D341Med (cell line): ENCODE data around the gene ARVCF.
A peak's percentile ranks its signal among the peaks of the same experiment; 100 is the strongest.

Experiments used
- DNase-seq: peaks from one replicate; pipeline ENCODE4 v3.0.0; 2012; ENCODE audit warnings: low spot score

Gene ARVCF

GRCh38 chr22:20016734-20017621 lies at the start of gene ARVCF:
Gene ARVCF (minus strand): TSS chr22:20016823. CDS start chr22:19990794, 26,029 bp downstream.
- peak; percentile 99 for DNase-seq

GRCh38 chr22:20065896-20066616 lies 49.4 kb upstream of the ARVCF start:
- no peak for DNase-seq

- DNase-seq = no peak
These were observed 48.1 kb upstream of the ARVCF start for GRCh38 chr22:20064545-20065262.

- DNase-seq = no peak
These were observed 47.5 kb upstream of the ARVCF start for GRCh38 chr22:20064140-20064480.

GRCh38 chr22:20063271-20064139 lies 46.9 kb upstream of the ARVCF start:
- no peak for DNase-seq

GRCh38 chr22:20062766-20063083 lies 46.1 kb upstream of the ARVCF start:
- DNase-seq = no peak

GRCh38 chr22:20062043-20062765 lies 45.6 kb upstream of the ARVCF start:
- DNase-seq = no peak

GRCh38 chr22:20061481-20061861 lies 44.8 kb upstream of the ARVCF start:
- no peak for DNase-seq

GRCh38 chr22:20060700-20061480 lies 44.3 kb upstream of the ARVCF start:
- no peak for DNase-seq

GRCh38 chr22:20058989-20059770 lies 42.6 kb upstream of the ARVCF start:
- DNase-seq = no peak

GRCh38 chr22:20057596-20058268 lies 41.1 kb upstream of the ARVCF start:
- DNase-seq = no peak

GRCh38 chr22:20056696-20057386 lies 40.2 kb upstream of the ARVCF start:
- DNase-seq = no peak

GRCh38 chr22:20056161-20056560 lies 39.5 kb upstream of the ARVCF start:
- no peak for DNase-seq

GRCh38 chr22:20055654-20056053 lies 39.0 kb upstream of the ARVCF start:
- no peak for DNase-seq

GRCh38 chr22:20055144-20055543 lies 38.5 kb upstream of the ARVCF start:
- DNase-seq = no peak

- no peak for DNase-seq
These were observed 37.9 kb upstream of the ARVCF start for GRCh38 chr22:20054485-20054884.

- no peak for DNase-seq
These were observed 37.4 kb upstream of the ARVCF start for GRCh38 chr22:20054034-20054427.

GRCh38 chr22:20053407-20054033 lies 36.9 kb upstream of the ARVCF start:
- DNase-seq = no peak
